Femur (tissue), 1 donor: ENCODE measurements around the gene COL8A1.
A peak's percentile ranks its signal among the peaks of the same experiment; 100 is the strongest.

Experiments used
- DNase-seq: peaks from one replicate; pipeline ENCODE4 v3.0.0-alpha.2; 2017

The COL8A1 gene

DNA sequence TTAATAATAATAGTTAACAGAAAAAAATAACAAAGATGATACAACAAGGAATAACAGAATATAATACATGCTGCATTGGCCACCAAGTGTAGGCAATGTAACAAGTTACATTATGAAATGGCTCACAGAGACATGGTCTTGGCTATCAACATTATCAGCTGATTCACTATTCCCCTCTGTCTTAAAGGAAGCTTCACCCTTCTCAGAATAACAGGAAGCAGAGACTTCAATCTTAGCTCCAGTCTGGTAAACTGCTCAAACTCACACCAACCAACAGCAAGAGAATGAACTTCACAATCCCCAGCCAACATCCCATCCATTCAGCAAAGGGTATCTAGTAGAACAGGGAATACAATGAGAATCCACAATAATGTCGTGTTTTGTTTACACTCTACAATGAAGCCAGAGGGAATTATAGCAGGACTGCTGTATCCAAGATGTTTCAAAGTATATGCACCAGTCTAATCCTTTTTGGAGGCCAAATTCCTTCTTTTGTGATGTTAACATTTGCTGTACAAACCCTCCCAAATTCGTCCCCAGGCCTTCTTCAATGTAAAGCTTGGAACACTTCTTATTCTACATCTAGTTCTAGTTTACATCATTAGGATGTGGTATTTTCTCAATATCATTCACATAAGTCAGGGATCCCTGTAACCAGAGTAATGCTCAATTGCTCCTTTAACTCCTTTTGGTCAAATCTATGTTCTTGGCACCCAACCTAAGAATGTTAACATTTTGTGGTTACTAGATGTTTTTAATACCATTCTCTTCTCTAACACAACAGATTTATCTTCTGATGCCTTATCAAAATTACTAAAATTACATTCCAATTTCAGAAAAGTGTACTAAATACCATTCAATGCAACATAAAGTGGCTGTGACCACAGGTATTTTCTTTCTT lies 126.9 kb downstream of the COL8A1 start:
- DNase-seq, result no peak

DNA sequence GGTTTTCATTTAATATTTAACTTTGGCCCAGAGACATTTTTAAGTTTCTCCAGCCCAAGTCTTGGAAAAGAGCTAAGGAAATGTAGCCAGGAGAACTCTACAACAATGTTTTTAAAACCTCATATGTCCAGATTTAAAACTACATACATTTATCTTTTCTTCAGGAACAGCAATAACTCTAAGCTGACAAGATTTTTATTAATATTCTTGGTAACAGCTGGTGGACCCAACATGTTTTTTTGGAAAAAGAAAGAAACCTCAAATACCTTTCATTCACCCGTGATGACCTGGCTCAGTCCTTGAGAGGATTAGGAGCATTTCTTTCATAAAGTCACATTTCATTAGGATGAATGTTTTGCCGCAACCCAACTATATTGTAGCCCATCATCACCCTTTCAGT lies 128.9 kb downstream of the COL8A1 start:
- DNase-seq, result no peak

DNA sequence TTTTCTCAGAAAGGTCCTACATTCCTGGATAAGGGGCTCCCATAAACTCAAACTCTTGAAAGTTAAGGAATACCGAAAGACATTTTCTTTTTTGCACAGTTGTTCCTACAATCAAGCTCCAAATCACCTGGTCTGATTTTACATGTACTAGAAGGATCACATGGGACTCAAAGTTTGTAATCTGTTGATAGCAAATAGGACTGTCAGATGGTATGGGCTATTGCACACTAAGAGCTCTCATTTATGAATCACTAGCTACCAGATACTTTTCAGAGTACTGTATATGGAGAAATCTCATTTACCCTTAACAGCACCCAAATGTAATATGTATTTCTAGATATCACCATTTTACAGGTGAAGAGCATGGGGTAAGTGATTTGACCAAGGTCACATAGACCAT lies 129.7 kb downstream of the COL8A1 start:
- DNase-seq, result no peak

DNA sequence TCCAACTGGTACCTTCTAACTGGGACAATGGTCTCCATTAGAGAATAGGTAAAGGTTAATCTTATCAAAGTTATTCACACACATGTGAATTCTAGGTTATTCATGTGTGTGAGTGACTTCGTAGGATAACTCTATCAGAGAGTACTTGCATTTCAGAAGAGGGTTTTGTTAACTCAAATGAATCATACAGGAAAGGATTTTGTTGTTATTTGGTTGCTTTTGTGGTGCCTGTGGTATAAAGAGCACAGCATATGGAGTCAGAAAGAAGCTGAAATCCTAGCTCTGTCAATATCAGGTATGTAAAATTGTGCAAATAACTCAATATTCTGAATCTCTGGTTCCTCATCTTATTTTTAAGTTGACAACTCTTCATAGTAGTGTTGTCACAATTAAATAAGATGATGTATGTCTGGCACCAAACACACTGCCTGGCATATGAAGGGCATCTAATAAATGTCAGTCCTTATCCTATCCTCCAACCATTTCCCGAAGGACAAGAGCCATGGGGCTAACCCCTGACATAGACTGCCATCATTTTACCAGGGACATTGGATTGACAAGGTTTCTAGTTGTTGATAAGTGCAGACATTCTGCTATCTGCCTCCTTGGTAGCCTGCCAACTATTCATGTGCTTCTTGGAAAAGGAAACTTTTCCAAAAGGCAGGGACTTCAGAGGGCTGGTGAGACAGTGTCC lies 130.6 kb downstream of the COL8A1 start:
- DNase-seq, result no peak

DNA sequence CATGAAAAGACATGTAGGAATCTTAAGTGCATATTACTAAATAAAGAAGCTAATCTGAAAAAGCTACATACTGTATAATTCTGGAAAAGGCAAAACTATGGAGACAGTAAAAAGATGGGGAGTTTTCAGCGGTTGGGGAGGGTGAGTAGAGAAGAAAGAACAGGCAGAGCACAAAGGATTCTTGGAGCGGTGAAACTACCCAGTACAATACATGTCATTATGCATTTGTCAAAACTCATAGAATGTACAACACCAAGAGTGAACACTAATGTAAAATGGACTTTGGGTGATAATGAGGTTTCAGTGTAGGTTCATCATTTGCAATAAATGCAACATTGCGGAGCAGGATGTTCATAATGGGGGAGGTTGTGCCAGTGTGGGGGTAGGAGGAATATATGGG lies 133.8 kb downstream of the COL8A1 start:
- DNase-seq, result no peak

DNA sequence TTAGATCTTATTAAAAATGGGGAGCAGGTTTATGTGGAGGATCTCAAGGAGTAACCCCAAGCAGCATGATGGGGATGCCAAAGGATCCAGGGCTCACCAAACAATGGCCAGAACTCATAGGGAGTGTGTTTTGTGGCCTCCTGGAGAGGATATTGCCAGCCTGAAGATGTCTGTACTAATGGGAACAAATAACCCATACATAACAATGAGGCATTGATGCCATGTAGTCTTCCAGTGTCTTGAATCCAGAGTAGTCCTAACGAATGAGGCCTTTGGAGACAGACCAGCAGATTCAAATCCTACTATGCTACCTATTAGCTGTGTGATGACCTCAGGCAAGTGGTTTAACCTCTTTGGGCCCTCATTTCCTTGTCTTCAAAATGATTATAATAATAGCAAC lies 134.3 kb downstream of the COL8A1 start:
- DNase-seq, result no peak

DNA sequence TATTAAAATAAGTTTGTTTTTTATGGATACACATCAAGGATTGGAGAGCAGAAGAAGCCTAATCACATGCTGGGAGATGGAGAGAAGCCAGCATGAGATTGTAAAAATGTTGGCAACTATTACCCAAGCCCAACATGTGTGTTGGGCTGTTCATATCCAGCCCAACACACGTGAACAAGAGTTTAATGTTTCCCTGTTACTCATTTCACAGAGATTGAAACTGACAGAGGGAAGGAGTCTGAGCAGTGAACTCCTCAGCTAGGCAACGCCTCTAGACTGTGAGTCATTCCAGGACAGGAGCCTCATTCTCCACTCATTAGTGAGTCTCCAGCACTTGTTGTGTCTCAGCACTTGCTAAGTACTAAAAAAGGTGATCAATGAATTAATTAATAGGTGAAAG lies 136.1 kb downstream of the COL8A1 start:
- DNase-seq, result peak; percentile 36

DNA sequence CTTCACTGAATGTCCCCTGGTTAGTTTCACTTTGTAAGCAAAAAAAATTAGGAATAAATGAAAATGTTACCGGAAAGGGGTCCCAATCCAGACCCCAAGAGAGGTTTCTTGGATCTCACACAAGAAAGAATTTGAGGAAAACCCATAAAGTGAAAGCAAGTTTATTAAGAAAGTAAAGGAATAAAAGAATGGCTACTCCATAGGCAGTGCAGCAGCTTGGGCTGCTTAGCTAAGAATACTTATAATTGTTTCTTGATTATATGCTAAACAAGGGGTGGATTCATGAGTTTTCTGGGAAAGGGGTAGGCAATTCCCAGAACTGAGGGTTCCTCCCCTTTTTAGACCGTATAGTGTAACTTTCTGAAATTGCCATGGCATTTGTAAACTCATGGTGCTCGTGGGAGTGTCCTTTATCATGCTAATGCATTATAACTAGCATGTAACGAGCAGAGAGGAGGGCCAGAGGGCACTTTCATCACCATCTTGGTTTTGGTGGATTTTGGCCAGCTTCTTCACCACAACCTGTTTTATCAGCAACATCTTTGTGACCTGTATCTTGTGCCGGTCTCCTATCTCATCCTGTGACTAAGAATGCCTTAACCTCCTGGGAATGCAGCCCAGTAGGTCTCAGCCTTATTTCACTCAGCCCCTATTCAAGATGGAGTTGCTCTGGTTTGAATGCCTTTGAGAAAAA lies 138.3 kb downstream of the COL8A1 start:
- DNase-seq, result no peak

DNA sequence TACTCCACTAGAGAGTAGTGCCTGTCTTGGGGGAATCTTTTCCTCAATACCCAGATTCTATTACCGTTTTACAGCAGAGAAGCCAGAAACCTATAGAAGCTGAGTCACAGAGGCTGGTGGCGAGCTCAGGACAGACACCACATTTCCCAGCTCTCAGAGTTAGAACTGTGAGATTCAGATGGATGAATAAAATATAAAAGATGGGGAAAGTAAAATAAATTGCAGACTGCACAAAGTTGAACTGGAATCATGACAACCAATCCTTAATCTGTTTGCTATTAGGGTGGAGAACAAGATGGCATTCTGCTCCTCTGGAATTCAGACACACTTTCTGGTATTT lies 138.8 kb downstream of the COL8A1 start:
- no peak for DNase-seq

DNA sequence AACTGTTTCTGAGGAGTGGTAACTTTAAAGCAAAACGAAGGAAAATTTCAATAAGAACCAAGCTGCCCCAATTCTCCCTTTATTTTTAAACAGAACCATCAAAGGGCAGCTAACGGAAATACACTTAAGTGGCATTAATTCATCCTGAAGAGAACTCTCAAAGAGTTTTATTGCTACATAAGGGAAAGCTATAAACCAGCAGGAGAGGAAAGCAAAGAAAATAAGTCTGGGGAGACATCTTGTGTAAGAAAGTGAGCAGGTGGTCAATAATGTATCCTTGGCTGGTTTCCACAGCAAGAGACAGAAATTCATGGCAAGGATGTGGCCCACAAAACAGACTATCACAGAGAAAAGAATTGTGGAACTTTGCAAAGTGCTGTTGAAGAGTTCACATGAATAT lies 139.3 kb downstream of the COL8A1 start:
- DNase-seq, result no peak

DNA sequence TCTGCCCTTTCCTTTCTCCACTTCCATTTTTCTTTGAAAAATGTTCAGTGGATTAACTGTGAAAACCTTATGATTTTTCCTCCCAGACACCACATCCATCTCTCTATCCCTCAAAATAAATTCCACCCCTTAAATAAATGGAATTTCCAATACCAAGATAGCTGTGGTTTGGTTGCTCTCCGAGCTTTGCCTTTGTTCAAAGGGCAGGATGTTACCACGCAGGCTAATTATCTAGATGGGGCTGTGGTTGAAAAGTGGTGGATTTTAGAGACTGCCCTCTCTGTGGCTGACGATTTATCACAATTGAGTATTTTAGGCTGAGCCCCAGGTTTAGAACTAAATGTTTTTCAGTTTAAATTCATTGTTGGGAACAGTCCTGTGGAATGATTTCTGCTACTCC lies 142.4 kb downstream of the COL8A1 start:
- DNase-seq, result no peak

DNA sequence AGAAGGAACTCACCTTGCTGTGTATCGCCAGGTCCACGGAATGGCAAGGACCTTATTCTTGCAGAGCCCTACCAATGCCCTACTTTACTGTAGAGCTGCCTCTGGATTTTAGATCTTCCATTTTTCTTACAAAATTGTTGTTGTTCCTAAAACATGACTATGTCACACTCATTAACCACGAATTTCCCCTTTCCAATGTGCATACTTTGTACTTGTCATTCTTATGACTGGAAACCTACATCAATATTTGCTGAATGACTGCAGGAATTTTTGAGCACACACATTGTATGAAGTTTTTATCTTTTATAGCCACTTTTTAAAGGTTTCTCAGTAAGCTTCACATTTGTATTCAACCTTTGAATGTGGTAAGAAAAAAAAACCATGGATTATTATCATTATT lies 143.4 kb downstream of the COL8A1 start:
- DNase-seq, result no peak

DNA sequence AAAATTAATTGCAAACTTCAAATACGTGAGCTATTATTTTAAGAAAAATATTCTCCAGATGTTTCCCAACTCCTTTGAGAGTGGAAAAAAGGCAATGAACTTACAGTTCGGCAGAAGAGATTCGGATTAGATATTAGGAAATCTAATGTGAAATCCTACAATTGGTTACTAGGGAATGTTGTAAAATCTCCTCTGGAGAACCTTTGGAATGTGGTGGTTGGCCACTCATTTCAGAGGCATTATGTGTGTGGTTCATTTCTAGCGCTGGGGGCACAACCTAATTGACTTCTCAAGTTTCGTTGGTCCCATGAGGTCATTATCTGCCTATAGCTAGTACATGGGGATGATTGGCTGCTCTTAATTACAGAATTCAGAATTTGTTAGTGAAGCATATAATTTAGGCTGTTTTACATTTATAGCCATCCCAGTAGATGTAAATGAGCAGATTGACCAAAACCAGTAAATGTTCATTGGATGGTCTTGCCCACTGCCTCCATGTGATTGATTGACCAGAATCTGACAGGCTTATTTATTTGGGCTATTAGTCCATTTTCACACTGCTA lies 144.7 kb downstream of the COL8A1 start:
- DNase-seq, result no peak

DNA sequence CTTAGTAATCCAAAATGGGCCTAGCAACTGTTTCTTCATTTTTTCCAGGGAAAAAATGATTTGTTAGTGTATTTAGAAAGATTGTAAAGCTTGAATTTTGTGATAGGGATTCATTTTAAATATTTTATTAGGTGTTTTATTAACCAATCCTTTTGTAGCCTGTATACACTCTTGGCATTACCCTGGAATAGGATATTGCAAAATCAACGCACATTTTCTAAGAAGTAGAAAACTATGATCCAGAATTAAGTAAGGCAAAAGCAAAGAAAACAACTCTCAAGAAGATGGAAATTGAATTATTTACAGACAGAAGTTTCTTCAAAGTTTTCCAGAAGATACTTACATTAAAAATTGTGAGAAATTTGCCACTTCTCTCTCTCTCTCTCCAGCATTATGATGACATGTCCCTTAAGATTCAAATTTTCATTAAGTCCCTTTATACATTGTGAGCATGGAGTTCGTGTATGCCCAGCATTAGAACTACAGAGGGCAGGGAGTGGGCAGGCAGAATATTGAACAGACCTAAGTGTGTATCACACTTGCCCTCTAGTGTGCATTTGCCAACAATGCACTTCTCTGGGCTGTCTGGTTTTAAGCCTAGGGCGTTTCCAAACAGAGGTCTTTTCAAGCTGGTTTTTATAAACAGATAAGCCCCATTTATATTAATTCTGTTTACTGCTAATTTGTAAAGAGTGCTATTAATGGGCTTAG lies 150.8 kb downstream of the COL8A1 start:
- DNase-seq, result peak; percentile 47

DNA sequence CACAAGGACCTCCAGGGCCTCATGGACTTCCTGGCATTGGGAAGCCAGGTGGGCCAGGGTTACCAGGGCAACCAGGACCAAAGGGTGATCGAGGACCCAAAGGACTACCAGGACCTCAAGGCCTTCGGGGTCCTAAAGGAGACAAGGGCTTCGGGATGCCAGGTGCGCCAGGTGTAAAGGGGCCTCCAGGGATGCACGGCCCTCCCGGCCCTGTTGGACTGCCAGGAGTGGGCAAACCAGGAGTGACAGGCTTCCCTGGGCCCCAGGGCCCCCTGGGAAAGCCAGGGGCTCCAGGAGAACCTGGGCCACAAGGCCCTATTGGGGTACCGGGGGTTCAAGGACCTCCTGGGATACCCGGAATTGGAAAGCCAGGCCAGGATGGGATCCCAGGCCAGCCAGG lies 156.1 kb downstream of the COL8A1 start:
- DNase-seq, result no peak

DNA sequence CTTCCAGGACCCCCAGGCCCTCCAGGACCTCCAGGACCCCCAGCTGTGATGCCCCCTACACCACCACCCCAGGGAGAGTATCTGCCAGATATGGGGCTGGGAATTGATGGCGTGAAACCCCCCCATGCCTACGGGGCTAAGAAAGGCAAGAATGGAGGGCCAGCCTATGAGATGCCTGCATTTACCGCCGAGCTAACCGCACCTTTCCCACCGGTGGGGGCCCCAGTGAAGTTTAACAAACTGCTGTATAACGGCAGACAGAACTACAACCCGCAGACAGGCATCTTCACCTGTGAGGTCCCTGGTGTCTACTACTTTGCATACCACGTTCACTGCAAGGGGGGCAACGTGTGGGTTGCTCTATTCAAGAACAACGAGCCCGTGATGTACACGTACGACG lies 157.2 kb downstream of the COL8A1 start:
- DNase-seq, result no peak

DNA sequence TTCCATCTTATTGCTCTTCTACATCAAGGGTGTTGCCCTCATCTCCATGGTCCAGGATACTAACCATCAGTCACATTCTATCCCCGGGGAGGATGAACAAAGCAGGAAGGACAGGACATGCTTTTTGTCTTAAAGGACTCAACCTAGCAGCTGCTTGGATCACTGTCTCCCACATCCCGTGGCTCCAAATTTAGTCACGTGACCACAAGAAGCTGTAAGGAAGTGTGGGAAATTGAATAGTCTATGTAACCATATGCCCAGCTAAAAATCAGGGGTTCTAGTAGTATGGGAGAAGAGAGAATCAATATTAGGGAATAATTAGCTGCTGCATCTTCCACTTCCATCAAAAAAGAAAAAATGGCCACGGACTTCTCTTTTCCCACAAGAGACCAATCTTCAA lies 161.0 kb downstream of the COL8A1 start:
- DNase-seq, result no peak

DNA sequence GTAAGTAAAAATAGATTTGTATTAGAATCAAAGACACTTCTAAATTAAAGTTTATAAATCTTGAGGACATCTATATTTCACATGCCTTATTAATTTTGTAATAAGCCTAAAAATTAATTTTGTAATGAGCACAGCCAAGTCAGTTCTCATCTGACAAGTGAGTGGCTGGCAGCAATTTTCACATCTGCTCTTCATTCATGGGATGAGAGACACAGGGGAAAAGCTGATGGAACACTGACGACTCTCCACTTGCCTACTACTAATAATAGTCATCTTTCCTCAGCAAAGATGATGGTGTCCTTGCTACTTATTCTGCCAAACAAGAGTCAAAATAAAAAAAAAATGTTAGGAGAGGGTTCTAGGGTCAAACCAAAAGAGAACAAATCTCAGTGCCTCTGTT lies 164.9 kb downstream of the COL8A1 start:
- DNase-seq, result no peak

DNA sequence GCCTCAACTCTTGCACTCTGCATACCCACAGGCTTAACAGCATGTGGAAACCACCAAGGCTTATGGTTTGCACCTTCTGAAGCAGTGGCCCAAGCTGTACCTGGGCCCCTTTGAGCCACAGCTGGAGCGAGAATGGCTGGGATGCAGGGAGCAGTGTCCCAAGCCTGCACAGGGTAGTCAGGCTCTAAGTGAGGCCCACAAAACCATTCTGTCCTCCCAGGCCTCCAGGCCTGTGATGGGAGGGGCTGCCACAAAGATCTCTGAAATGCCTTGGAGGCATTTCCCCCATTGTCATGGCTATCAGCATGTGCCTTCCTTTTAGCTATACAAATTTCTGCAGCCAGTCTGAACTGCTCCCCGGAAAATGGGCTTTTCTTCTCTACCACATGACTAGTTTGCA lies 166.8 kb downstream of the COL8A1 start:
- DNase-seq, result no peak

DNA sequence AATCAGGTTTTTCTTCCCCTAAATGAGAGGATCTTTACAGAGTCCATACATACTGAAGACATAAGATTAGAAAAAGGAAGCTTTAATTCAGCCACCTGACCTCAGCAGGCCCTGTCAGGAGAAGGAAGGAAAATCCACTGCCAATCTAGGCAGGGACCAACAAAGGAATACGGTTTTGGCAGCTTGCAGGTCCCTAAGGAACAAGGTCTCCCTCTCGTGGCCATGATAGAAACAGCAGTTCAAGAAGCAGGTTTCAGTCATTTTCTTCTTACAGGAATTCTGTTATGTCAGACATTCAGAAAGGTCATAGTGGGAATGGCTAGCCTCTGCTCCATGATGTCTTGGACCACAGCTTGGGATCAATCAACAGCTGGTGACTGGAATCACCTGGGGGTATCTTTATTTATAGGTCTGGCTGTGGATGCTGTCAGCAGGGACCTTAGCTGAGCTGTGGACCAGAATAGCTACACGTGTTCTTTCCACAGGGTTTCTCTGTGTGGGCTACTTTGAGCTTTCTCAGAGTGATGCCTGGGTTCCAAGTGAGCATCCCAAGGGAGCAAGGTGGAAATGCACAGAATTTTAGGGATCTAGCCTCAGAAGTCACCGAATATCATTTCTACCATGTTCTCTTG lies 169.9 kb downstream of the COL8A1 start:
- no peak for DNase-seq

DNA sequence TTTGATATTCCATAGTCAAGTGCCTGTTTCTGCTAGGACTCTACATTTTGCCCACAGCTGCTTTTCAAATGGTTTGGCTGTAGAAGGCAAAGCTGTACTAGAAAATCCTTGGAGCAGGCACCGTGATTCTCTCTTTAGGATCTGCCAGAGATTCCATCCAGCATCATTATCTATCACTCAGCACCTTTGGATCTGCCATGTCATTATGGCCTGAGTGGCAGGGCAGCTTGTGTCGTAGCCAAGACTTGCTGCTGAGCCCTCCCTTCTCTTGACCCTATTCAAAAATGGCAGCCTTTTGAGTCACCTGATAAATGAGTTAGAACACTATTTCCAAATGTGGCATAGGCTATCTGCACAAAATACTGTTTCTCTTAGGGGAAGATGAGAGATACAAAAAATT lies 171.2 kb downstream of the COL8A1 start:
- no peak for DNase-seq

DNA sequence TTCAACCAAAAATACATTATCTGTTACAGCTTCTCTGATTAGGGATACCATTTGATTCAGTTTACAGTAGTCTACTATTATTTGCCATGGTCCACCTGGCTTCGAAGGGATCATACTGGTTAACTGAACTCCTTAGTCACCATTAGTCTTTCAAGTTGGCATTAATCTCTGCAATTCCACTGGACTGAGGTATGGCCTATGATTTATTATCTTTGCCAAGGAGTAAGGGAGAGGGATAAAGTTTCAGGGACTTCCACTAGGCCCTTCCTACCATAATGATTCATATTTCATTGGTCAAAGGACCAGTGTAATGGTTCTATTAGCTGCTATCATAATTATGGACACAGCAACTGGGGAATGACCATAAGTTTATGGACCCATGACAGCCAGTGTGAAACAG lies 172.0 kb downstream of the COL8A1 start:
- no peak for DNase-seq

DNA sequence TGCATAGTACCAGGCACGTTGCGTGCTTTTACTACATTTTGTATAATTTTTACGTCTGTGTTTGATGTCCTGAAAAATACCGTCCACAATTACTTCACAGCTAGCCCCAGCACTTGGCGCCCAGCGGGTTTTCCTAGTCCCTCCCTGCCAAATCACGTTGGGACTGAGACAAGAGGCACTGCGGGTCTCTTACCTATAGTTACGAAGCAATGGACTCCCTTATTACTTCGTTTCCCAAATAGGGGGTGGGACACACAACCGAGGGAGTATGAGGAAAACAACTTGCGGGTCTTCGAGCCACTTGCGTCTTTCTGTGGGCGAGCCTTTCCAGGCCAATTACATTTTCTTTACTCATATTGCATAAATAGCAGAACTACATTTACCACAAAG lies 178.6 kb downstream of the COL8A1 start:
- peak; percentile 55 for DNase-seq
